Endothelial cell of umbilical vein (primary cell): ENCODE results near the gene SESTD1. TPM values are rescaled to one million over a fixed set of nuclear protein-coding genes. Genes with fewer than 3 reads are reported as not detected.

ENCODE experiments used
- BruUV-seq: library from RNA; stranded (reverse); fragments of 400-500 nt; replicated peaks from 2 replicates; lab custom pipeline; 2021; lab: Mats Ljungman, UMichigan
- CTCF ChIA-PET: fragments of 300-600, 350-600 bp; sonication (Branson Sonifier 250); formaldehyde crosslinking; loops from one replicate; lab custom pipeline; 2021; ENCODE audit warnings: antibody characterized with exemption, inconsistent platforms; lab: Charles Lee
- POLR2A ChIA-PET: fragments of 300-600, 350-600 bp; sonication (Branson Sonifier 250); formaldehyde crosslinking; loops from one replicate; lab custom pipeline; 2021; ENCODE audit warnings: antibody characterized with exemption, inconsistent platforms; lab: Charles Lee
- DNase-seq: peaks from one replicate; pipeline ENCODE4 v3.0.0-alpha.2; 2011; ENCODE audit warnings: low read depth, low spot score
- FAIRE-seq: peaks from 2 replicates; lab custom pipeline; 2011; peaks lifted over from hg19 to GRCh38; lab: Jason Lieb, UNC
- H2AFZ ChIP-seq: 2 replicates; pipeline ENCODE4 v1.6.0; 2012; ENCODE audit warnings: low read depth, low read length, control low read depth, inconsistent platforms
- H3K27ac ChIP-seq: 2 replicates; pipeline ENCODE4 v1.5.1; 2011; ENCODE audit warnings: low read depth, mild to moderate bottlenecking, control low read depth, low read length, moderate library complexity; ENCODE audit not compliant: insufficient read depth
- H3K27me3 ChIP-seq, 2 experiments: 2 replicates each; pipeline versions ENCODE4 v1.6.0 to v1.6.1; 2011; ENCODE audit warnings: low read length in 2 of 2, mixed read lengths in 1 of 2; ENCODE audit not compliant: control insufficient read depth in 2 of 2, insufficient read depth in 2 of 2
- H3K36me3 ChIP-seq, 2 experiments: 2 replicates in 1 of 2; 3 replicates in 1 of 2; pipeline ENCODE4 v1.5.1; 2011; ENCODE audit warnings: low read length in 2 of 2, mild to moderate bottlenecking in 1 of 2, moderate library complexity in 1 of 2; ENCODE audit not compliant: control insufficient read depth in 2 of 2, insufficient read depth in 2 of 2; ENCODE audit errors: extremely low read depth in 1 of 2
- H3K4me1 ChIP-seq: 3 replicates; pipeline ENCODE4 v1.5.1; 2011; ENCODE audit warnings: mild to moderate bottlenecking, low read length; ENCODE audit not compliant: control insufficient read depth, insufficient read depth; ENCODE audit errors: extremely low read depth
- H3K4me2 ChIP-seq: 2 replicates; pipeline ENCODE4 v1.6.1; 2011; ENCODE audit warnings: low read length, control low read depth, mixed read lengths; ENCODE audit not compliant: insufficient read depth
- H3K4me3 ChIP-seq, 3 experiments: fragments of 200-600 bp in 1 of 3; sonication (generic), shearing (Covaris generic) in 1 of 3; replicated peaks in 1 of 3; 2 replicates each; pipeline ENCODE4 v1.5.1; 2011 to 2016; ENCODE audit warnings: control low read depth in 3 of 3, low read length in 3 of 3, mild to moderate bottlenecking in 2 of 3, inconsistent platforms in 1 of 3, low read depth in 1 of 3, moderate library complexity in 1 of 3; ENCODE audit not compliant: insufficient read depth in 1 of 3
- H3K79me2 ChIP-seq: 2 replicates; pipeline ENCODE4 v1.6.0; 2012; ENCODE audit warnings: low read length, inconsistent platforms; ENCODE audit not compliant: control insufficient read depth, insufficient read depth
- H3K9ac ChIP-seq: replicated peaks from 2 replicates; pipeline ENCODE3; 2011; ENCODE audit warnings: low read length, control low read depth; ENCODE audit not compliant: insufficient read depth; ENCODE audit errors: extremely low read depth
- H3K9me1 ChIP-seq: replicated peaks from 3 replicates; pipeline ENCODE4 v1.6.0; 2011; ENCODE audit warnings: mild to moderate bottlenecking, low read length; ENCODE audit not compliant: control insufficient read depth, insufficient read depth; ENCODE audit errors: extremely low read depth
- H3K9me3 ChIP-seq: replicated peaks from 2 replicates; pipeline ENCODE4 v1.5.1; 2012; ENCODE audit warnings: low read length, inconsistent platforms; ENCODE audit not compliant: control insufficient read depth, insufficient read depth
- H4K20me1 ChIP-seq: replicated peaks from 2 replicates; pipeline ENCODE3; 2011; ENCODE audit warnings: mild to moderate bottlenecking, low read length; ENCODE audit not compliant: control insufficient read depth, insufficient read depth; ENCODE audit errors: extremely low read depth
- EZH2 ChIP-seq: IDR thresholded peaks from 2 replicates; pipeline ENCODE4 v1.6.1; 2012; ENCODE audit warnings: borderline replicate concordance, low read depth, mild to moderate bottlenecking, moderate library complexity, low read length, inconsistent platforms; ENCODE audit not compliant: severe bottlenecking
- FOS ChIP-seq: IDR thresholded peaks from 2 replicates; pipeline ENCODE4 v1.6.1; 2011; ENCODE audit warnings: mild to moderate bottlenecking, low read length, moderate library complexity, borderline replicate concordance; ENCODE audit not compliant: insufficient read depth
- GATA2 ChIP-seq: IDR thresholded peaks from 2 replicates; pipeline ENCODE4 v1.7.0; 2011; ENCODE audit warnings: low read depth, mild to moderate bottlenecking, moderate library complexity, mixed read lengths, low read length; ENCODE audit not compliant: insufficient read length, insufficient read depth
- JUN ChIP-seq: IDR thresholded peaks from 2 replicates; pipeline ENCODE4 v1.6.1; 2011; ENCODE audit warnings: borderline replicate concordance, low read depth; ENCODE audit not compliant: insufficient read length, insufficient read depth
- MYC ChIP-seq: IDR thresholded peaks from one replicate; pipeline ENCODE4 v1.6.1; 2011; ENCODE audit warnings: mild to moderate bottlenecking, low read depth, low read length
- POLR2A ChIP-seq: IDR thresholded peaks from 2 replicates; pipeline ENCODE4 v1.6.1; 2012; ENCODE audit warnings: low read depth, mild to moderate bottlenecking, control low read depth, low read length
- POLR2AphosphoS5 ChIP-seq: IDR thresholded peaks from 2 replicates; pipeline ENCODE4 v1.6.1; 2012; ENCODE audit warnings: low read depth, mild to moderate bottlenecking, control low read depth, low read length, moderate library complexity; ENCODE audit not compliant: insufficient read depth
- dilution Hi-C: fragments of 300-500 bp; cut with MboI; formaldehyde crosslinking; loops from one replicate; pipeline ENCODE4 v1.15.0; 2019; ENCODE audit warnings: low sequenced_read_pairs; ENCODE audit not compliant: extremely low pct_ligation_motif_present
- intact Hi-C: fragments of 100-400 bp; cut with micrococcal nuclease; formaldehyde crosslinking; loops from one replicate; pipeline ENCODE4 v1.10.0; 2022
- polyA plus RNA-seq, 4 experiments: library from polyadenylated mRNA; depleted of rRNA in 3 of 4; stranded (reverse) in 3 of 4; unstranded in 1 of 4; fragments of >200 nt; gene quantifications; 2 replicates each; pipeline versions ENCODE4 v1.2.1 to v1.2.3, GENCODE V29; 2011 to 2012; ENCODE audit warnings: missing spikeins in 1 of 4
- total RNA-seq: library from RNA; stranded (reverse); gene quantifications from 2 replicates; pipeline ENCODE4 v1.2.3, GENCODE V29; 2021
- TF ChIP-seq, protein P1 (sequence below), 2 donors: IDR thresholded peaks; 1 replicate in 1 of 2; 2 replicates in 1 of 2; pipeline ENCODE4 v1.5.1; 2011; ENCODE audit warnings: low read length in 2 of 2, mild to moderate bottlenecking in 2 of 2, moderate library complexity in 2 of 2, control low read depth in 1 of 2, inconsistent platforms in 1 of 2, low read depth in 1 of 2; ENCODE audit not compliant: insufficient read depth in 1 of 2; ENCODE audit errors: extremely low read depth in 1 of 2
- TF ChIP-seq, protein P2 (sequence below): IDR thresholded peaks from 2 replicates; pipeline ENCODE4 v1.6.1; 2011; ENCODE audit not compliant: insufficient read depth, insufficient read length

Gene SESTD1
- total and polyA plus RNA-seq, 2 donors (not counting 3 experiments of a cell fraction or from before 2014, with no cell fraction given), result 9.8 to 72.4 TPM

DNA sequence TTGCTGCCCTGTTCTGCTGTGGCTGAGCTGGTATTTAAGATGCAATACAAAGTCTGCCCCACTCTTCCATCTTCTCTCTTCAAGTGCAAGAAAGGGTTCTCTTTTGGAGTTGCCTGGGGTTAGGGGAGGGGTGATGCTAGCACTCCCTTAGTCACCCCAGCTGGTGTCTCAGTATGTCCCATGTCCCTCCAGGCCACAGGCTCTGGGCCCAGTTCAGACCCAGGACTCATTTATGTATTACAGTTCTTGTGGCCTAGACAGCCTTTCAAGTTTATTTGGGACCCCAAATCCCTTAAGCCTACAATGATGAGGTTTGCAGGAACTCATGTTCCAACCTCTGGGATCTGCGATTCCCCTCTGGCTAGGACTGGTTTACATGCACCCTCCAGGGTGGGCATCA is 167.5 kb downstream of the SESTD1 start:
- H3K9me3 ChIP-seq, result no peaks in the 10 kb centered on the region
- no peak overlapping the region for H3K4me3 ChIP-seq
- intact Hi-C loops (no loop called here), dilution Hi-C loops (no loop called here)
- H2AFZ ChIP-seq, result no peak overlapping the region
- BruUV-seq, result no TSS peak
- no peaks in the 10 kb centered on the region for H3K36me3 ChIP-seq
- H3K4me1 ChIP-seq, result no peaks in the 10 kb centered on the region
- ChIA-PET POLR2A (no interaction called here), CTCF (interaction anchor here (1.1 kb wide), 1 partner anchor 15 kb away, joined by 3 read pairs; no protein-coding TSS in a partner anchor)
- no peak overlapping the region for H3K9ac ChIP-seq
- H3K9me1 ChIP-seq, result no peaks in the 10 kb centered on the region
- H3K79me2 ChIP-seq, result no peaks in the 10 kb centered on the region
- TF ChIP-seq, protein P1, sequence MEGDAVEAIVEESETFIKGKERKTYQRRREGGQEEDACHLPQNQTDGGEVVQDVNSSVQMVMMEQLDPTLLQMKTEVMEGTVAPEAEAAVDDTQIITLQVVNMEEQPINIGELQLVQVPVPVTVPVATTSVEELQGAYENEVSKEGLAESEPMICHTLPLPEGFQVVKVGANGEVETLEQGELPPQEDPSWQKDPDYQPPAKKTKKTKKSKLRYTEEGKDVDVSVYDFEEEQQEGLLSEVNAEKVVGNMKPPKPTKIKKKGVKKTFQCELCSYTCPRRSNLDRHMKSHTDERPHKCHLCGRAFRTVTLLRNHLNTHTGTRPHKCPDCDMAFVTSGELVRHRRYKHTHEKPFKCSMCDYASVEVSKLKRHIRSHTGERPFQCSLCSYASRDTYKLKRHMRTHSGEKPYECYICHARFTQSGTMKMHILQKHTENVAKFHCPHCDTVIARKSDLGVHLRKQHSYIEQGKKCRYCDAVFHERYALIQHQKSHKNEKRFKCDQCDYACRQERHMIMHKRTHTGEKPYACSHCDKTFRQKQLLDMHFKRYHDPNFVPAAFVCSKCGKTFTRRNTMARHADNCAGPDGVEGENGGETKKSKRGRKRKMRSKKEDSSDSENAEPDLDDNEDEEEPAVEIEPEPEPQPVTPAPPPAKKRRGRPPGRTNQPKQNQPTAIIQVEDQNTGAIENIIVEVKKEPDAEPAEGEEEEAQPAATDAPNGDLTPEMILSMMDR (IDR thresholded peaks at IDR 0.05; ENCODE audit: extremely low read depth in 1 of 2, insufficient read depth in 1 of 2, low read depth in 1 of 2, low read length in 2 of 2), result no peak
- TF ChIP-seq GATA2 (no peak), JUN (no peak), FOS (no peak), POLR2A (no peak), POLR2AphosphoS5 (no peak), EZH2 (no peak), MYC (no peak)
- TF ChIP-seq, protein P2, sequence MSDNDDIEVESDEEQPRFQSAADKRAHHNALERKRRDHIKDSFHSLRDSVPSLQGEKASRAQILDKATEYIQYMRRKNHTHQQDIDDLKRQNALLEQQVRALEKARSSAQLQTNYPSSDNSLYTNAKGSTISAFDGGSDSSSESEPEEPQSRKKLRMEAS, result no peak
- no peak for FAIRE-seq
- H3K4me2 ChIP-seq, result no peak overlapping the region
- no peak for DNase-seq
- H3K27ac ChIP-seq, result no peak overlapping the region
- H4K20me1 ChIP-seq, result no peaks in the 10 kb centered on the region
- H3K27me3 ChIP-seq, result peaks cover 0 to 2% of the 10 kb centered on the region in 2 experiments
